ENCODE results near the gene C6orf132.
A peak's percentile ranks its signal among the peaks of the same experiment; 100 is the strongest.

C6orf132 gene

DNA sequence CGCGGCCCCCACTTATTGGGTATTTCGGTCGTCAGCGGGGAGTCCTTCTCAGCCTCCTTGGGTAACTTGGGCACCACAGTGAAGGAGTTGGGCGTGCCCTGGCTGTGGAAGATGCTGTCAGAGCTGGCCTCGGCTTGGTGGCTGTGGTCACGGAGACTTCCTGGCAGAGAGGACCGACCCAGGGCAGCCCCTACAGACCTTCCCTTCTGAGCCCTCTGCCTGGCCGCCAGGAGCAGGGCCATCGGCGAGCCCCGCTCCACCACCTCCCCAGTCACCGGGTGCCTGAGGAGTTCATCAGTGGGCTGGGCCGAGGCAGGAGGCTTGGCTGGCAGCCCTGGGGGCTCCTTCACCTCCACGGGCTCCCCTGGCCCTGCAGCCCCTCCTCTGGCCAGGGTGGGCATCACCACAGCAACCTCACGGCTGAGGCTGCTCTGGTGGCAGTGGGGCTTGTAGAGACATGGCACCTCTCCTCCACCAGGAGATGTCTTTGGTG lies 37.2 kb downstream of the C6orf132 start:
- DNase-seq (ENCODE audit: low read depth in 3 of 3, low spot score in 1 of 3), result no peak

GRCh38 chr6:42104804-42105125 lies 37.7 kb downstream of the C6orf132 start:
- no peak for DNase-seq (ENCODE audit: low read depth in 3 of 3, low spot score in 1 of 3)

GRCh38 chr6:42104095-42104803 lies 38.2 kb downstream of the C6orf132 start:
- DNase-seq (ENCODE audit: low read depth in 3 of 3, low spot score in 1 of 3), result peak; percentile 13 to 69 (median 38)

- DNase-seq (ENCODE audit: low read depth in 3 of 3, low spot score in 1 of 3), result no peak
These were observed 38.7 kb downstream of the C6orf132 start for GRCh38 chr6:42103753-42104094.

DNA sequence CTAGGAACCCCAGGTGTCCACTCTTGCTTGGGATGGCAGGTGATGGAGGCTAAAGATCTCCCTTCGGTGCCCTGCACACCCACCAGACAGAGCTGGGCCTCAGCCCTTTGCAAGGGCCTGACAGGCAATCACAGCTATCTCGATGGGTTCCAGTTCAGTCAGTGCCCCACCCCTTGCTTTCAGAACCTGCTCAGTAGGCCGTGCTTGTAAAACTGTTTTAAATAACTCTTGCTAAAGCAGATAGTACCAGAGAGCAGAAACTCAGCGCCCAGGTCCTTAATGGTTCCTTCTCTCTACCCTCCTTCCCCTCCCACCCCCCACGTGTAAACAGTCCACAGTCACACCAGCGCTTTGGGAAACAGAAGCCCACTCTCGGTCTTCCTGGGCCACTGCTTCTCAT lies 39.2 kb downstream of the C6orf132 start:
- DNase-seq (ENCODE audit: low read depth in 3 of 3, low spot score in 1 of 3), result no peak

DNA sequence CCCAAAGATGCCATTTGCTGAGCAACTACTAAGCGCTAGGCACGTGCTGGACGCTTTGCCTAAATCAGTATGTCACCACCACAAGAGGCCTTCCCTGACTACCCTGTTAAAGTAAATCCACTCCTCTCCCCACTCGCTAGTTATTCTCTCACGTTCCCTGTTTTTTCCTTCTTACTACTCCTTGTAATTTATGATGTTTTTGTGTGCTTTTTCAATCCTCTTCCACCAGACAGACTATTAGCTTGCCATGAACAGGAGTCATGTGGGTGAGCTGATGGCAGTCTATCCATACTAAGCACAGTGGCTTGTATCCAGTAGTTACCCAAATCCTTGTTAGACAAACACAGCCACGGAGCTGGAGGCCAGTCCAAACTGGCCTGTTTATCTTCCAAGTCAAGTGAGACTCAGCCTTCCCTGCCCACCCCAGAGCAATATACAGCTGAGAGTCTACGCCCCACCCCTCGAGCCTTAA lies 41.2 kb downstream of the C6orf132 start:
- DNase-seq (ENCODE audit: low read depth in 3 of 3, low spot score in 1 of 3), result no peak

DNA sequence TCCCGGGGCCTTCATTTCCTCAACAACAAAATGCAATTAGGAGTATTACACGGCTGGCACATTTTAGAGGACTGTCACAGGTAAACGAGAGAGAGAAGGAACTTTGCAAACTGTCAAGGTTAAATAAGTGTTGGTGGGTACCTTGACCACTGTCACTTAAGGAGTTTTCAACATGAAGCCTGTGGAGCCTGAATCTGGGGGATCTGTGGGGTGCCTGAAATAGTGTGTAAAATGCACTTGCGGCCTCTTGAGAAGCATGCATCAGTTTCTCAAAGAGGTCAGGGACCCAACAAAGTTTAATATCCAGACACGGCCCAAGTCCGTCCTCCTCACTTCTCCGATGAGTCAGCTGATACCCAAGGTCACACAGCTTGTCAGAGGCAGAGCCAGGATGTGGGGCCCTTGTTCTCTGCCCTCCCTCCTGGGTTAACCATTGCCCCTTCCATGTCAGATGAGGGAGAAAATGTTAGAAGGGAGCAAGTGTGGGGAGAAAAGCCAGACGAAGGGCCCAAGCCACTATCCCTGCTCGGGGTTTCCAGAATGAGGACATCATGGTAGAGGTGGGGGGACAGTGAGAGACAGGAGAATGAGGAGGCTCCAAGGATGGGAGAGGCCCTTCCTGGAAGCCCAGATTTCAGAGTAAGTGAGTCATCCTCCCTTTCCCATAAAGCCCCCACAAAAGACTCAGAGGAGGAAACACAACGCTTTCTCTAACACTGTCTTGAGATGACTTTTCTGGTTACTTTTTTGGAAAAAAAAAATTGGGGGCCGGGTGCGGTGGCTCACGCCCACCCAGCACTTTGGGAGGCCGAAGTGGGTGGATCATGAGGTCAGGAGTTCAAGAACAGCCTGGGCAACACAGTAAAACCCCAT lies 42.2 kb downstream of the C6orf132 start:
- DNase-seq (ENCODE audit: low read depth in 3 of 3, low spot score in 1 of 3), result no peak

DNA sequence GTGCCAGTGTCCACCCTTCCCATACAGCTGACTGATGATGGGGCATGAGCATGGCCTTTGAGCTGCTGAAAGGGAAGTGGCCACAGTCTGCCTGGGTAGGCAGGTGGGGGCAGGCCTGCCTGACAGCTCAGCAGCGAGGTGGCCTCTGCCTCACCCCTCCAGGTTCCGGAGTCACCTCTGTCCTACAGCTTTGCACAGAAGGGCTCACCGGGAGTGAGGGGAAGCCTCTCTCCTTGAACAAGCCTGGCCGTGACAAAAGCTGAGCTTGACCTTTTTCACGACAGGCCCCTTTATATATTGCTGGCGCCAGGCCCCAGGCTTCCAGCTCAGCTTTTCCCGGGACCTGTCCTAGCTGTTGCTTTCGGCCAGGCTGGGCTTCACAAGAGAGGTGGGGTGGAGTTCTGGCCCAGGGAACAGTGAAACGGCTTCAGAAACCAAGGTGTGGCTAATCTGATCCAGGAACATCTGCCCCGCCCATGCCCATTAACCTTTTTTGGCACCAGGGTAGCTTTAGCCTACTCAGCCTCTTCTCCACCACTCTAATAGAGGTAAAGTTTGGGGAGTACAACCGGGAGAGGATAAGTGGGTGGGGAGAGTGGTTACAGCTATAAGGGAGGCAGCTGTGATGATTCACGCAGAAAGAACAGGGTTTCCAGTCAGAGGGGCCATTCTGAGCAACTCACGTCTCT lies 42.9 kb downstream of the C6orf132 start:
- no peak for DNase-seq (ENCODE audit: low read depth in 3 of 3, low spot score in 1 of 3)

GRCh38 chr6:42095776-42096541 lies 46.5 kb downstream of the C6orf132 start:
- no peak for DNase-seq (ENCODE audit: low read depth in 3 of 3, low spot score in 1 of 3)

DNA sequence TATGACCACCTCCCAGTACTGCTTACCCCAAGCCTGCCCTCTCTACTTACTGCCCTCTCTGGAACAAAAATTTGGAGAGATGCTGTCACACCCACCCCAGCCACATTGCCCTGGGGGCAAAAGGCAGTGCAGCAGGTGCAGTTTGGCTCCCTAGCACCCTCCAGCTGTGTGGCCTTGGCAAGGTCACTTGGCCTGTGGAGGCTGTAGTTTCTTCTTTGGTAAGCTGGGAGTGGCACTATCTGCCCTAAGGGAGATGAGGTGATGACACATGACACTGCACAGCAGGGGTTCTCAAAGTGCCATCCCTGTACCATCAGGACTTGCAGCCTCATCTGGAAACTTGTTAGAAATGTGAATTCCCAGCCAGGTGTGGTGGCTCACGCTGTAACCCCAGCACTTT lies 47.3 kb downstream of the C6orf132 start:
- DNase-seq (ENCODE audit: low read depth in 3 of 3, low spot score in 1 of 3), result no peak

GRCh38 chr6:42093582-42094329 lies 48.7 kb downstream of the C6orf132 start:
- no peak for DNase-seq (ENCODE audit: low read depth in 3 of 3, low spot score in 1 of 3)

DNA sequence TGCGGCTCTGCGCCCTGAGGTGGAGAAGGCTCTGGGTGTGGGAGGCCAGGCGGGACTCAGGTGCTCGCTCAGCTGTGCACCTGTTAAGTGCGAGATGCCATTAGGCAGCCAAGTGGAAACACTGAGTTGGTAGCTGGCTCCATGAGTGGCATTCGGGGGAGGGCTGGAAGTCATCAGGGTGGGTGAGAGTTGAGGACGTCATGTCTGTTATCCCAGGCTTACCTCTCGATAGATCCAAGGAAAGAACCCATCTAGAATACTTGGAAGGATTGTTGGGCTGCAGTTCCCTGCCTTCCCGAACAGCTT lies 50.7 kb downstream of the C6orf132 start:
- DNase-seq (ENCODE audit: low read depth in 3 of 3, low spot score in 1 of 3), result no peak

- no peak for DNase-seq (ENCODE audit: low read depth in 3 of 3, low spot score in 1 of 3)
These were observed 51.4 kb downstream of the C6orf132 start for GRCh38 chr6:42090819-42091717.

GRCh38 chr6:42088101-42088591 lies 54.3 kb downstream of the C6orf132 start:
- DNase-seq (ENCODE audit: low read depth in 3 of 3, low spot score in 1 of 3), result no peak

GRCh38 chr6:42086046-42087035 lies 56.1 kb downstream of the C6orf132 start:
- DNase-seq (ENCODE audit: low read depth in 3 of 3, low spot score in 1 of 3), result no peak

GRCh38 chr6:42084889-42085288 lies 57.5 kb downstream of the C6orf132 start:
- no peak for DNase-seq (ENCODE audit: low read depth in 3 of 3, low spot score in 1 of 3)

GRCh38 chr6:42083530-42083929 lies 58.9 kb downstream of the C6orf132 start:
- no peak for DNase-seq (ENCODE audit: low read depth in 3 of 3, low spot score in 1 of 3)

GRCh38 chr6:42079941-42080464 lies 62.4 kb downstream of the C6orf132 start:
- no peak for DNase-seq (ENCODE audit: low read depth in 3 of 3, low spot score in 1 of 3)
